Esophagus mucosa (tissue), 1 donor: ENCODE data around the gene FHIT. TPM values are rescaled to one million over a fixed set of nuclear protein-coding genes. Genes with fewer than 3 reads are reported as not detected.

ENCODE experiments used
- ATAC-seq: fragments of 200-7000 bp; cut with Tn5 transposase; one replicate; pipeline ENCODE4 v1.9.1; 2020
- total RNA-seq: library from RNA; stranded (reverse); gene quantifications from one replicate; pipeline ENCODE4 v1.2.4, GENCODE V29; 2023
- donor health status: DM: yes; HTN: yes; CAD: no.

Gene FHIT
- total RNA-seq, 1 donor from 2014 or later: 10.5 TPM

DNA sequence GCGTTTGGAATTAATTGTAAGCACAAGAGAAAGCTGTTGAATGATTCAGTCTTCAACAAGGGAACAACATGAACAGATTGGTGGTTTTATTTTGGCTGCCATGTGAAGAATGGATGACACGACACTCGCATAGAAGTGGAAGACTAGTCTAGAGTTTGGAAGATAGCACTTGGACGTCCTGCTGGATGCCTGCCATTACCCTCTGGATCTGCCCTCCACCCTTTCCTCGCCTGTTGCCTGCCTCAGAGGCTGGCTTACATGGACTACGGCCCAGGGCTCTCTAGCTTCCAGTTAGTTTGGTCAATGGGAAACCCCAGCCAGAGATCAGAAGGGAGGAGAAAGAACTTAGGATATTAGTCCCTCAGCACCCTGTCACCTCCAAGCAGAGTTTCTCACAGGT, 493.5 kb downstream of the FHIT start:
- no peak for ATAC-seq

DNA sequence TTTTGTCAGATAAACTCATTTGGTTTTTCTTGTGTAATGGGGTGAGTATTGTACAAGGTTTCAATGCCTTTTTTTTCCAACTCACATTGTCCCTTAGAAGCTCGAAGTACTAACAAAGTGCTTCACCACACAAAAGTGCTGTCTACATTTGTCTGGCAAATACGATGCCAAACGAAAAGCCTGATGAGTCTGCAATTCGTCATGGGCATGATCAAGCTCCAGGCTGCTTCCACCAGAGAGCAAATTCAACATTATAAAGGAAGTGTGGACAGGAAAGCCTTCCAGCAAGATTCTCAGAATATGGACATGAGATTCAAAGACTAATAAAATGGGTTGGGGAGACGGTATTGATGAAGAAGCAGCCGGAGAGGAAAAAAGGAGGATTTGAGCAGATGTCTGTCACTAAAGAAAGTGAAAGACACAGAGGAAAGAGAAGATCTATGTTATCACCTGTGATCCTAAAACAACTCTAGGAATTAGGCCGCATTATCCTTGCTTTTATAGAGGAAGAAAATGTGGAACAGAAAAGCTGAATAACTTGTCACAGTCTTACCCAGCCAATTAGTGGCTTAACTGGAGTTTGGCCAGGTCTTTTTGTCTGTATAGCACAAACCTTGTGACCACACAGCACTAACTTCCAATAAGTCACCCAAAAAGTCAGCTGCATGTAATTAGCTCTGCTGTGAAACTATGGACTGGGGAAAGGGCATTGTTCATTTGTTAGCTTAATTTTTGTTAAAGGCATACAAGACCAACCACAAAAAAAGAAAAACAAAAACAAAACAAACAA, 494.8 kb downstream of the FHIT start:
- ATAC-seq: no peak

DNA sequence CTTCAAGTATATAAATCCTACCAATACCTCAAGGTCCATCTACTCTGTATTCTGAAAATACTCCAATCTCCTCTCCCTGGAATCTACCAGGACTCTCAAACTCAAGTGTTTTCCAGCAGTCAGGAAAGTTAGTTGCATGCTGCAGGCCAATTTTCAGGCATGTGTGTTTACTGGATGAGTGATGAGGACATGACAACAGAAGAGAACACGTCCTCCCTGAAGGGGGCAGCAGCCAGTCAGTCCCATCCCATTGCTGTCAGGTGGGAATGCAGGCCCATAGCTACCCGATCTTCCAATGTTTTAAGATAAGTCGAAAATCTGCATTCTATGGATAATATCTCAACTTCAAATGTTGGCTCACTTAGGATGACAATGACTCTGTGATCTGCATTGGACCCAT, 496.2 kb downstream of the FHIT start:
- ATAC-seq: no peak

DNA sequence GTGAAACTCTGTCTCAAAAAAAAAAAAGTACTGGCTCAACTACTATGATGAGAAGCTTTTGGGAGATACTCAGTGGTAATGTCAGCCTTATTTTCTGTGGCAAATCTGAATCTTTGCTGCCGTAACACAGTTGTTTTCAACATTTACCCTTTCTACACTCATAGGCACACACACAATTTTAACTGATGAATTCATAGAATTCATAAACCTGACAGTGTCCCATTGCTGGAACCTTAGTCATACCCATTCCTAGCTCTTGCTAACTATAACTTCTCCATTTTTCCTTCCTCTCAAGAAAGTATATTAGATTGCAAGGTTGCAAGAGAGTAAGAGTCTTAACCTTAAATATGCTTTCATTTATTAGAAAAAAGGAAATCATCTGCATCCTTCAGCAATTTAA, 496.6 kb downstream of the FHIT start:
- no peak for ATAC-seq

DNA sequence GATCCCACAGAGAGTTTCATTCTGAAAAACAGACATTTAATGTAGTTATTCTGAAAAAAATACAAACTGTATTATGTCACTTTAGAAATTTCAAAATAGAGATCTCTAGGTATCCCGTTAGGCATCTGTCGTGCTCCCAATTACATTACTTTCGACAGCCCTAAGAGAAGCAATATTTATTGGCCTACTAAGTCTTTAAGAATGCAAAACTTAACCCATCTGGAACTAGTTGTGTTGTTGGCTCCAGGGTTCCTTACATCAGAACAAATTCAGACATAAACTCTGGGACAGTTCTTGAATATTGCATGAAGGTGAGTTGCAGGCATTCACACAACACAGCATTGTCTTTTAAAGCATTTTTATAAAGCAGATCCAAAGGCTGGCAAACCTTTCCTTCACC, 498.4 kb downstream of the FHIT start:
- ATAC-seq: no peak

DNA sequence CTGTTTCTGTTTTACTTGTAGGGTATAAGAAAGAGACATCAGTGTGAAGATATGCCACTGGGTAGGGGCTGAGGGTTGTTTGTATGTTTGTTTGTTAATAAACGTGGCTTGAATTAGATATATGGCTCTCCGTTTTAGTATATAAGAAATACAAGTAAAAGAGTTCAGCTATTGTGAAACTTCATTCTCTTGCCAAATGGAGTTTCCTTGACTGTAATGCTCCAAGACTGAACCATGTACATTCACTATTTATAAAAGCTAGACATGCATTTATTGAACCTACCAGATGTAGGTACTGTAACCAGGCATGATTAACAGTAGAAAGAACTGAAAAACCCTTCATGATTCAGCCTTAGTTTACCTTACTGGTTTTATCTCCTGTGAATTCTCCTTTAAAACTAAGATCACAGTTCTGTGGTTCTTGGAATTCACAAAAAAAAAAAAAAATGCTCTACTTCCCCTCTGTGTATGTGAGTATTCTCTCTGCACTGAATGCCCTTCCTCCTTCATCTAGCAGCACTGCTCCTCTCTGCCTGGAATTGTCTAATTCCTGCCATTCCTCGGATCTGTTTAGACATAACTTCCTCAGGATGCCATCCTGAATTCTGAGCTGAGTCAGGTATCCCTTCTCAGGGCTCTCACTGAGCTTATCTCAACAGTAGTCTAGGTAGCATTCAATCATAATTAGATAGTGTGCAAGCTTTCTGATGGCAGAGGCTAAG, 504.4 kb downstream of the FHIT start:
- ATAC-seq: no peak

DNA sequence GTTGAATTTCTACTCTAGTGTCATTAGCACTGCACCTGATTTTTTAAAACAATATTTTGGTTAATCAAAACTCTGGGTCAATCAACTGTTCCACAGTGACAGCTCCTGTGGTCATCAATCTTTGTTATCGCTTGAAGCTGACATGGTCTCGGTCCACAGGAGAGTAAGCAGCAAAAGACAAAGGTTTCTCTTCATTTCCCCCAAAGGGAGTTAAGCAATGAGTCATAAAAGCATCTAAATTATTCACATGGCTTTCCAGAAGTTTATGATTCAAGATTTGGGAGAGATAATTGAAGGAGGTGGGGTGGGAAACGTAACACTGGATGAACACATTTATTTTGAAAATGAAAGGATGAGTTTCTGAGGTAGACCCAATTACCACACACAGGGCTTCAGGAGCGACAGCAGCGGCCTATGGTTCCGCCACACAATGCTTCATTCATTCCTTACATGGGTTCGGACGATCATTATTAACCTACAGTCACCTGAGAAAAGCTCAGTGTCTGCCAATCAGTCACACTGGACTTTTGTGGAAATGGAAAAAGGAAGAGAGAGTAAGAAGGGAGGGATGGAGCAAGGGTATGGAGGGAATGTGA, 505.1 kb downstream of the FHIT start:
- ATAC-seq: no peak

DNA sequence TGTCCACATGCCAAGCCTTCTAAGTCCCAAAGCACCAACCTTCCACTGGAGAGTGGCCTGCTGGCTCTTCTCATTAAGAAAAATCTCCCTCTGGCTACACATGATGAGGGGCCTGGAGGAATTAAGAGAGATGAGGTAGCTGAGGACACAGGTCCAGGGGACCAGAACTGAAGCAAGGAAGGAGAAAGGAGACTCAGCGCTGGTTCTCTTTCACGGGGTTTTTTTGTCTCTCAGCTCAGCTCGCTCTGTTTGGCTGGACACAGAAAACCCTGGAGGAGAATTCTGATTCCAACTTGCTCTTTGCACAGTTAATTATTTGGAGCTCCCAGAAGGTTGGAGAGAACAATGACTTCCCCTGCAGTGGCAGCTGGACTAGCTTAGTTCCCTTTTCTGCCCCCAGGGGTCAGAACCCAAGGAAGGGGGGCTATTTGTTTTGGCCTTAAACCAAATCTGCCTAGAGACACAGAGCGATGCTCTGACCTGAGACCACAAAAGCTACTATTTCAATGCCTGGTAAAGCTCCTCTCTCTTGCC, 507.6 kb downstream of the FHIT start:
- ATAC-seq: no peak

DNA sequence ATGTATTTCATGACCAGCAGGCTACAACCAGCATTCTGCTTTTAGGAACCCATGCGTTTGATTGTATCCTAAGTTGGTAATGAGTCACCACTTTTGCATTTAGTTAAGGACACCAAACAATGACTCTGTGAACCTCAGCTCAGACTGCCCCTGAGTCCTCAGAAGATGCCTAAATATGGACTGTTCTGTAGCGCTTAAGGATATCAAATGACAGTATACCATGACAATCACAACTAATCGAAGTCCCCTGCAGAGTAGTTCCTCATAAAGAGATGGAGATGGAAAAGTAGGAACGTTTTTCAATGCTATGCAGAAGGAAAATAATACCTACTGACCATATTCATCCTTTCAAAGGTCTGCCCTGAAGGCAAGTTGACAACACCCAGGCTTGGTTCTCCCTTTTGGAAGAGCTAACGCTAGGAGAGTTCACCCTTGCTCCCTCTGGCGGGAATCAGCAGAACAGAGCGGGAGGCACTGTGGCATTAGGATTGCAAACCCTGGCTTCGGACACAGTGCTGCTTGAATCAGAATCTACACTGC, 508.6 kb downstream of the FHIT start:
- no peak for ATAC-seq

DNA sequence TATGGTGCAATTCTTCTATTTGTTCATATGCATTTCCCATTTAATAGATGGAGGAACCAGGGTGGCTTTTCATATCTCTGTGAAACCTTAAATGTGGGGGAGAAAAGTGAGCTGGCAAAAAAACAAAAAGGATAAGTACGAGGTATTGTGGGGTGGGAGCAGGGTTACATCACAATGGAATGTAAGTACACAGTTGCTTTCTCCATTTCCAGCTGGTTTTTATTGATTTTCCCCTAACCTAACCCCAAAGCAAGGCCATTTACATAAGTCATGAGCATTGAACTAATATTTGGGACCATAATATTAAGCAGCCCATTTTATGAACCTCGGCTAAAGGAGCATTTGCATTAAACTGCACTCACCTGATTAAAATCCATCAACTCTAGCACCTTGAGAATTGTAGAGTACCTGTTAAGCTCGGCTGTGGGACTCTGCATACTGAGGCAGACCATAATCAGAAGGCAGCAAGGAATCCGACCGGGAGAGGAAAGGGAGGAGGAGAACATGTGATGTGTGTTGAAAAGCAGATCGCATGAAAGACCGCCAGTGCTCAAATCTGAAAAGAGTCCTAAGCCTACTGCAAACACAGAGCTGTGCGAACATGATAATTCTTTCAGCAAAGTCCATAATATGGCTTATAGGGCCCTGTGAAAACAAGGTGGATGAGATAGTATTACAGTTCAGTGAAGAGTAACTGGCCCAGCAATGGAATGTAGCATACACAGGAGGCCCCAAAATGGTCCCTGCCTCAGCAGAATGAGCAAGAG, 513.4 kb downstream of the FHIT start:
- no peak for ATAC-seq

DNA sequence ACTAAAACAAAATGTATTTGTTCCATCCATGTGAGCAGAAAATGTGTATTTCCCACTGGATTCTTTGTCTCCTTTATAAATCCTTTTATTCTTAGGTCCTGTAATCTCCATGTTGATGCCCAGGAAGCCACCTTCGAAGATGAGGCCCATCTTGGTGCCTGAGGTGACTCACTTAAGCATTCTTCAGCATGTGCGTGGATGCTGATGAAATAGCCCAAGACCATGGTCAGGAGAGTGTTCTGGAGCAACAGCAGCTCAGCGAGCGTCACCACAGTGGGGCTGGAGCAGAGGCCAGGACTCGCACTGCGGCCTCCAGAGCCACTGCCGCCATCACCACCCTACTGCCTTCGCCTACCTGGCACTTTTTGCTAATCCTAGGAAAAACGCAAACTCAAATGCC, 520.9 kb downstream of the FHIT start:
- ATAC-seq: no peak

DNA sequence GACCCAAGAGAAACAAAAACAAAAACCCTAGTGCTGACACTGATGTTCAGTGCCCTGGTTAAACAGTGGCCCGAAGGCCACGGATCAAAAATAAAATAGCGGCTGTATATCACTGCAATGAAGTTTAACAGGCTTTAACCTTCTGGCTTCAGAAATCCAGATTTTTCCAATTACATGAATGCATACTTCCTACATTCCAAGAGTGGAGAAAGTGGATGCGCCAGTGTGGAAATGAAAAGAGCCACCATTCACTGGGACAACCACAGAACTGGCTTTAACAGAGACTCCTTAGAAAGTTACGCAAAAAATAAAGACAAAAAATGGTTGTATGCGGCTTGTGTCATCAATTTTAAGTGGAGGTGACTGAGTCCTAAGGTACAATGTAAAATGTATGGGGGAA, 522.2 kb downstream of the FHIT start:
- ATAC-seq: no peak

DNA sequence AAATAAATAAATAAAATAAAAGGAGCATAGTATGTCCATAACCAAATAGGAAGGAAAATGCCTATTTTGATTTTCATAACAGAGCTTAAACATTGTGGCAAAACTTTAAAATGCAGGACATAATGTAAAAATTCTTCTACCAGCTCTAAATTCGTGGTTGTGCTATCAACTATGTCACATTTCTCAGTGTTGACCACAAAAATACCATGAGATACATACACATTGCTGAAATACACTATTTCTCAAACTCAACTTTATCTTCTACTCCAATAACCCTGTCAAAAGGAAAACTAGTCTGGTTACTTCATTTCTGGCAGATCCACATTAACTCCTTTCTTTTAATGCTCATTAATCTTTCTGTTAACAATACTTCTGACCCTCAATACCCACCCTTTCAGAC, 523.2 kb downstream of the FHIT start:
- ATAC-seq: no peak

DNA sequence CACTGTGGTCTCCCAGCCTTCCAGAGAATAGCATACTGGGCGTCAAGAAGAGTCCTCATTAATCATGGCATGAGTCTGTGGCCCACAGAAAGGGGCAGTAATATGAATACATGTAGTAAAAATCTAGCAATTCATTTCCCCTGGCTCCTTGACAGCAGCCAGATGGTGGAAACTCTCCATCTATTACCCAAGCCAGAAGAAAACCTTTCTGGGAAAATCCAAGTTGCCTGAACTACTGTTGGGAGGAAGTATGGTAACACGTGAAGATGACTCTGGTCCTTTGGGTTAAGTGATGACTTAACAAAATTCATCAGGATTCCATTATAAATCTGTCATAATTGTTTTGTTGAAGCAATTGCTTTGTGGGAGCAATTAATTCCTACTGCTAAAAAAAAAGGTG, 530.5 kb downstream of the FHIT start:
- ATAC-seq: no peak

DNA sequence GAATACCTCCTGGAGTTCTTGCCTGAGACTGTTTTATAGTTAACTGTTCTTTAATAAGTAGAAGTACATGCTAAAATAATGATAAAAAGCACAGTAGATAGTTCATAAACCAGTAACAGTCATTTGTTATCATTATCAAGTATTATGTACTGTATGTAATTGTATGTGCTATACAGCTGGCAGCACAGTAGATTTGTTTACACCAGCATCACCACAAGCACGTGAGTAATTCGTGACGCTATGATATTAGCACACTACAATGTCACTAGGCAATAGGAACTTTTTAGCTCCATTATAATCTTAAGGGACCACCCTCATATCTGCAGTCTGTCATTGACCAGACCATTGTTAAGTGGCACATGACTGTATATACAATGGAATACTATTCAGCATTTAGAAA, 534.7 kb downstream of the FHIT start:
- ATAC-seq: no peak

DNA sequence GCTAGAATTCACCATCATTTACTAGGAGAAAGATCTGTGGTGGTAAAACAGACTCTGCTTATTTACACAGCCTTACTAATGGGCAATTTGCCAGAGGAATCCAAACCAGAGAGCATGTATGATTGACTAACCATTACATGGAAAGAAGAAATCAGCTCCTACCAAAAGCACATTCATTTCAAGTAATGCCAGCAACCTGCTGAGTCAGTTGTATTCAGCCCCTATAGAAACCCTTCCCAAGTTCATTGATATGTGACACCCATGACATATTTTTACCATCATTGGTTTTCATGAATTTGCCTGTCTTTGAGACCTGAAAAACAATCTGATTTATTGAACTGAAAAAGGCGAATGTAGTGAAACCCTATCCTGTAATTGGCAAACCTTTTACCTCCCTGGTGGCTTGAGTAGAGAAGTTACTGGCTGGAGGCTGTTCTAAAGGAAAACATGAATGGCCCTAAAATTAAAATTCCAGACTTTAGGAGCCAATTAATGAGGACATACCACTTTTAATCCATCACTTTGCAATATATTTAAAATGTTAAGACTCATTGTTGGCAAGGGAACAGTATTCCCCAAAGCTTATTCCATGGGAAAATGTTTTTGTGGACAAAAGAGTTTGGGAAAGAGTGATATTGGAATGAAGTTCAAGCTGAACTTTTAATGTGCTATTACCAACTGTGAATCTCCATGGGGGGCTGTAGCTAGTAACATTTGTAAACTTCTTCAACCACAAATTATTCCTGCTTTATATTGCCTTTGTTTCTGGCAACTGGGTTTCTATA, 542.9 kb downstream of the FHIT start:
- ATAC-seq: no peak

DNA sequence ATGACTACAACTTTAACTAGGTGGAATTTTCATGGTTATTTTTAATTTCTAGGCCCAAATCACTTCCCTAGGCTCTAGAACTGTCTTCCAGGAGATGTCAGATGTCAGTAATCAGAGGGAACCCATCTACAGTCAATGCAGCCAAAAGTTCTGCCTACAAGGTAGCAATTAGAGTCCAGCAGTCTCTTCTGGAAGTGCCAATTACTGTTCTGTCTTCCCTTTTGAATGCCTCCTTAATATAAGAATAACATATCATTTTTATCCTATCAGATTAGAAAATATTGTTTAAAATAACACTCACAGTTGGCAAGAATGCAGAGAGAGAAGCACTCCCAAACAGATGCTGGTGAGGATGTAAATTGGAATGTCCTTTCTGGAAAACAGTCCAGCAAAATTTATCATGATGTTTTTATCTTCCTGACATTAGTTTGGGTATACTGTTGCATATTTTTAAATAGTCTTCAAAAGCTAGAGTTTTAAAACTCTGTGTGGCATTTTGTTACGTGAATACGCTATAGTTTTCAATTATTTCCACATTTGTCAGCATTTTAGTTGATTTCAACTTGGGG, 543.7 kb downstream of the FHIT start:
- ATAC-seq: no peak

DNA sequence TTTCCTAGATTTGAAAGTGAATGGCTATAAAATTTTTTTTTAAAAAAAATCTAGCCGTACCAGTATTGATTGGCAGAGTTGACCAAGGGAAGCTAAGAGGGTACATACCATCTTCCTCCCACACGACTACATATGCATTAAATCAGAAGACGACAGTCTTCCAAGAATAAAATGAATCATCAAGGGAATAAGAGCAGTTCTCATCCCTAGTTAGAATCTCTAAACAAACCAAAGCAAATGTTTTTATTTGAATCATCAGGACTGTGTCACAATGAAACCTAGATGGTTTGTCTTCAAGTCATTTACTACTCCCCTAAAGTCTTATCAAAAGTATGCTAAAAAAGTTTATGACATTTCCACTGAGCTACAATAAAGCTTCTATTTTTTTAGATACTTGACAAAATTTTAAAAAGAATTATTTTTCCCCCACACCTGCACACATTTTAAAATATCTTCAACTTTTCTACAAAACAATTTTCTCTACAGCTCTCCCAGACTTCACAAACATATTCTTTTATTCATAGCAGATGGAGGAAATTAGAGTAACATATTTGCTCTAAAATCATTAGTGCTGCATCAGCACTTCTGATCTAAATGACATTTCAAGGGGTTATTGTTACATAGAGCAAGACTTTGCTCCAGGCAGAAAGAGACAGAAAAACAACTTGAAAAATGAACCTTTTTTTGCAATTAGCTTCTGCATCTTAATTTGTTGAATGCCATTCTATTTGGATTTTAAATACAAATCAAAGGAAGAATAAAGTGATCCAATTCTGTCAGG, 547.1 kb downstream of the FHIT start:
- no peak for ATAC-seq

DNA sequence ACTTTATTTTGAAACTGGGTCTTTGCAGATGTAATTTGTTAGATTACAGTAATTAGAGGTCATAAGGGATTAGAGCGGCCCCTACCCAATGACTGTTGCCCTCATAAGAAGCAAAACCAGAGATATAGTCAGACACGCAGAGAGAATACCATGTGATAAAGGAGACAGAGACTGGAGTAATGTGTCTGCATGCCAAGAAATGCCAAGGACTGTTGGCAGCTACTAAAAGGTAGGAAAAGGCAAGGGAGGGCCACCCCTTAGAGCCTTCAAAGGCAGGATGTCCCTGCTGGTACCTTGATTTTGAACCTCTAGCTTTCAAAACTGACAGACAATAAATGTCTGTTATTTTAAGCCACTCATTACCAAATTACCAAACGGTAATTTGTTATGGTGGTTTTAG, 548.2 kb downstream of the FHIT start:
- no peak for ATAC-seq

DNA sequence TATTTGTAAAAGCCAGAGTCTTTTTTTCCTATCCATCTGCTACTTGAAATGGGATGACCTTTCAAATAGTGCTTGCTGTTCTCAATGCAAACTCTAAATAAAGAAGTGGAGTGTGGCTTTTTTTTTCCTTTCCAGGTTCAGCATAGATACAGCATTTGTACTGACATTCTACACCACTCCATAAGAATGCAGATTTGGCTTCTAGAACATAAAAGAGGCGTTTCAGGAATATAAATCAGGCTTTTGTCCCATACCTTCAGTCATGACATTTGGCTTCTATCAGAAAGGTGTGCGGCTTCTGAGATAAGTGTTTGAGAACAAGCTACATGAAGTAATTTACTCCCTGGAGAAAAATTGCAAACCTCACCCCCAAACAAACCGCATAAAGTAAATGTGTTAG, 553.1 kb downstream of the FHIT start:
- ATAC-seq: no peak

DNA sequence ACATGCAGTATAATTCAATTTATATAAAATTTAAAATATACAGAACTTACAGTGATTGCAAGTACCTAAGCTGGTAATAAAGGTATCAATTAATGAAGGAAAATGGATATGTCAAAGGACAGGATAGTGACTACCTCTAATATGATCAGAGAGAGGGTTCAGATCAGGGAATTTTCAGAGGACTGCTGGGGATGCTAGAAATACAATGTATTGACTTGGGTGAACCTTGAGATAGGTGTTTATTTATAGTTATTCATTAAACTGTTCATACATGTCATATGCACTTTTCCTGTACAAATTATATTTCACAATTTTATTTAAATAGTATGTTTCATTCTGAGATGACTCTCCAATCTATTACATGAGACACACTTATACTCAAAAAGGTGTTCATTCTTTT, 554.1 kb downstream of the FHIT start:
- no peak for ATAC-seq
